Measurements from ENCODE around the gene PRORP. TPM values are rescaled to one million over a fixed set of nuclear protein-coding genes. Genes with fewer than 3 reads are reported as not detected.

Gene PRORP
- total and polyA plus RNA-seq, 2 donors (not counting 3 experiments of a cell fraction or from before 2014, with no cell fraction given): 28.8 to 36.9 TPM

- TF ChIP-seq JUN (IDR thresholded peaks at IDR 0.05; ENCODE audit: borderline replicate concordance, insufficient read depth, insufficient read length, low read depth): no peak
- no peak for TF ChIP-seq POLR2AphosphoS5 (IDR thresholded peaks at IDR 0.05; ENCODE audit: insufficient read depth, low read depth, low read length)
- TF ChIP-seq, protein P1, sequence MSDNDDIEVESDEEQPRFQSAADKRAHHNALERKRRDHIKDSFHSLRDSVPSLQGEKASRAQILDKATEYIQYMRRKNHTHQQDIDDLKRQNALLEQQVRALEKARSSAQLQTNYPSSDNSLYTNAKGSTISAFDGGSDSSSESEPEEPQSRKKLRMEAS (IDR thresholded peaks at IDR 0.05; ENCODE audit: insufficient read depth, insufficient read length): no peak
- TF ChIP-seq FOS (IDR thresholded peaks at IDR 0.05; ENCODE audit: borderline replicate concordance, insufficient read depth, low read length): no peak
- Histone ChIP-seq H3K9me1 (replicated peaks; ENCODE audit: control insufficient read depth, extremely low read depth, insufficient read depth, low read length) (no peaks in the 10 kb centered on the region), H3K36me3 (ENCODE audit: control insufficient read depth in 2 of 2, extremely low read depth in 1 of 2, insufficient read depth in 2 of 2, low read length in 2 of 2) (no peaks in the 10 kb centered on the region), H3K9me3 (replicated peaks; ENCODE audit: control insufficient read depth, insufficient read depth, low read length) (no peaks in the 10 kb centered on the region), H3K4me2 (ENCODE audit: insufficient read depth, low read length) (no peak overlapping the region), H3K27ac (ENCODE audit: insufficient read depth, low read depth, low read length) (no peak overlapping the region), H4K20me1 (replicated peaks; ENCODE audit: control insufficient read depth, extremely low read depth, insufficient read depth, low read length) (peaks cover 2% of the 10 kb centered on the region), H3K4me1 (ENCODE audit: control insufficient read depth, extremely low read depth, insufficient read depth, low read length) (peaks cover 31% of the 10 kb centered on the region), H3K4me3 (replicated peaks in 1 of 3; ENCODE audit: insufficient read depth in 1 of 3, low read depth in 1 of 3, low read length in 3 of 3) (no peak overlapping the region), H3K9ac (replicated peaks; ENCODE audit: extremely low read depth, insufficient read depth, low read length) (no peak overlapping the region), H2AFZ (ENCODE audit: low read depth, low read length) (no peak overlapping the region), H3K79me2 (ENCODE audit: control insufficient read depth, insufficient read depth, low read length) (no peaks in the 10 kb centered on the region), H3K27me3 (ENCODE audit: control insufficient read depth in 2 of 2, insufficient read depth in 2 of 2, low read length in 2 of 2) (no peaks in the 10 kb centered on the region)
- no peak for DNase-seq (ENCODE audit: low read depth, low spot score)
- intact Hi-C loops (cut with micrococcal nuclease) (no loop called here), dilution Hi-C loops (cut with MboI; ENCODE audit: extremely low pct_ligation_motif_present, low sequenced_read_pairs) (no loop called here)
- no TSS peak for BruUV-seq (replicated peaks)
- ChIA-PET CTCF (interaction anchor here (1.5 to 1.6 kb wide), 2 partner anchors 9 to 57 kb away, joined by 4 to 5 read pairs; no protein-coding TSS in a partner anchor), POLR2A (no interaction called here)
- FAIRE-seq: no peak
Observed at GRCh38 chr14:35158491-35158890, 36.1 kb downstream of the PRORP start.

GRCh38 chr14:35158951-35159653 is 36.8 kb downstream of the PRORP start:
- H3K4me2 ChIP-seq (ENCODE audit: insufficient read depth, low read length): peak overlapping the region; percentile 85
- H3K27me3 ChIP-seq (ENCODE audit: control insufficient read depth in 2 of 2, insufficient read depth in 2 of 2, low read length in 2 of 2): no peaks in the 10 kb centered on the region
- no peak overlapping the region for H2AFZ ChIP-seq (ENCODE audit: low read depth, low read length)
- H4K20me1 ChIP-seq (replicated peaks; ENCODE audit: control insufficient read depth, extremely low read depth, insufficient read depth, low read length): peaks cover 2% of the 10 kb centered on the region
- no peak for FAIRE-seq
- H3K4me3 ChIP-seq (replicated peaks in 1 of 3; ENCODE audit: insufficient read depth in 1 of 3, low read depth in 1 of 3, low read length in 3 of 3): no peak overlapping the region
- ChIA-PET POLR2A (no interaction called here), CTCF (interaction anchor here (0.8 to 1.6 kb wide), 3 partner anchors 9 to 56 kb away, joined by 3 to 5 read pairs (median 4); no protein-coding TSS in a partner anchor)
- peak; percentile 16 for DNase-seq (ENCODE audit: low read depth, low spot score)
- H3K9ac ChIP-seq (replicated peaks; ENCODE audit: extremely low read depth, insufficient read depth, low read length): no peak overlapping the region
- no peaks in the 10 kb centered on the region for H3K9me3 ChIP-seq (replicated peaks; ENCODE audit: control insufficient read depth, insufficient read depth, low read length)
- no peaks in the 10 kb centered on the region for H3K79me2 ChIP-seq (ENCODE audit: control insufficient read depth, insufficient read depth, low read length)
- no peak for TF ChIP-seq EZH2 (IDR thresholded peaks at IDR 0.05; ENCODE audit: borderline replicate concordance, low read depth, low read length, severe bottlenecking)
- no peak for TF ChIP-seq POLR2A (IDR thresholded peaks at IDR 0.05; ENCODE audit: low read depth, low read length)
- TF ChIP-seq MYC (IDR thresholded peaks at IDR 0.05; ENCODE audit: low read depth, low read length): no peak
- TF ChIP-seq, protein P2, sequence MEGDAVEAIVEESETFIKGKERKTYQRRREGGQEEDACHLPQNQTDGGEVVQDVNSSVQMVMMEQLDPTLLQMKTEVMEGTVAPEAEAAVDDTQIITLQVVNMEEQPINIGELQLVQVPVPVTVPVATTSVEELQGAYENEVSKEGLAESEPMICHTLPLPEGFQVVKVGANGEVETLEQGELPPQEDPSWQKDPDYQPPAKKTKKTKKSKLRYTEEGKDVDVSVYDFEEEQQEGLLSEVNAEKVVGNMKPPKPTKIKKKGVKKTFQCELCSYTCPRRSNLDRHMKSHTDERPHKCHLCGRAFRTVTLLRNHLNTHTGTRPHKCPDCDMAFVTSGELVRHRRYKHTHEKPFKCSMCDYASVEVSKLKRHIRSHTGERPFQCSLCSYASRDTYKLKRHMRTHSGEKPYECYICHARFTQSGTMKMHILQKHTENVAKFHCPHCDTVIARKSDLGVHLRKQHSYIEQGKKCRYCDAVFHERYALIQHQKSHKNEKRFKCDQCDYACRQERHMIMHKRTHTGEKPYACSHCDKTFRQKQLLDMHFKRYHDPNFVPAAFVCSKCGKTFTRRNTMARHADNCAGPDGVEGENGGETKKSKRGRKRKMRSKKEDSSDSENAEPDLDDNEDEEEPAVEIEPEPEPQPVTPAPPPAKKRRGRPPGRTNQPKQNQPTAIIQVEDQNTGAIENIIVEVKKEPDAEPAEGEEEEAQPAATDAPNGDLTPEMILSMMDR (IDR thresholded peaks at IDR 0.05; ENCODE audit: extremely low read depth in 1 of 2, insufficient read depth in 1 of 2, low read depth in 1 of 2, low read length in 2 of 2): no peak
- TF ChIP-seq POLR2AphosphoS5 (IDR thresholded peaks at IDR 0.05; ENCODE audit: insufficient read depth, low read depth, low read length): no peak
- TF ChIP-seq, protein P1 (IDR thresholded peaks at IDR 0.05; ENCODE audit: insufficient read depth, insufficient read length): no peak
- no peak for TF ChIP-seq JUN (IDR thresholded peaks at IDR 0.05; ENCODE audit: borderline replicate concordance, insufficient read depth, insufficient read length, low read depth)
- no peak for TF ChIP-seq FOS (IDR thresholded peaks at IDR 0.05; ENCODE audit: borderline replicate concordance, insufficient read depth, low read length)
- no peak for TF ChIP-seq GATA2 (IDR thresholded peaks at IDR 0.05; ENCODE audit: insufficient read depth, insufficient read length, low read depth, low read length)
- dilution Hi-C loops (cut with MboI; ENCODE audit: extremely low pct_ligation_motif_present, low sequenced_read_pairs): no loop called here
- no peaks in the 10 kb centered on the region for H3K9me1 ChIP-seq (replicated peaks; ENCODE audit: control insufficient read depth, extremely low read depth, insufficient read depth, low read length)
- BruUV-seq (replicated peaks): no TSS peak
- no peaks in the 10 kb centered on the region for H3K36me3 ChIP-seq (ENCODE audit: control insufficient read depth in 2 of 2, extremely low read depth in 1 of 2, insufficient read depth in 2 of 2, low read length in 2 of 2)
- intact Hi-C loops (cut with micrococcal nuclease): no loop called here
- H3K4me1 ChIP-seq (ENCODE audit: control insufficient read depth, extremely low read depth, insufficient read depth, low read length): peaks cover 31% of the 10 kb centered on the region
- H3K27ac ChIP-seq (ENCODE audit: insufficient read depth, low read depth, low read length): peak overlapping the region; percentile 52
